Activated CD4-positive, alpha-beta T cell treated with anti-CD3 and anti-CD28 coated beads for 36 hours (primary cell): ENCODE results near the gene POF1B. TPM values are rescaled to one million over a fixed set of nuclear protein-coding genes. Genes with fewer than 3 reads are reported as not detected.

Experiments
- ATAC-seq: fragments of 200-7000 bp; cut with Tn5 transposase; one replicate; pipeline ENCODE4 v1.10.0; 2021; ENCODE audit warnings: mild to moderate bottlenecking, moderate library complexity
- CTCF ChIA-PET: fragments of 350-600 bp; sonication (Branson Sonifier 250); formaldehyde crosslinking; loops from one replicate; lab custom pipeline; 2021; ENCODE audit warnings: antibody characterized with exemption; lab: Charles Lee
- POLR2A ChIA-PET: fragments of 350-600 bp; sonication (Branson Sonifier 250); formaldehyde crosslinking; loops from one replicate; lab custom pipeline; 2021; ENCODE audit warnings: antibody characterized with exemption, inconsistent platforms; lab: Charles Lee
- DNase-seq: peaks from one replicate; pipeline ENCODE4 v3.0.0-alpha.2; 2020
- H3K27ac Mint-ChIP-seq: one replicate; pipeline ENCODE4 v1.8.0; 2021; ENCODE audit warnings: mixed read lengths
- H3K27me3 Mint-ChIP-seq: one replicate; pipeline ENCODE4 v1.8.0; 2021; ENCODE audit warnings: mixed read lengths
- H3K36me3 Mint-ChIP-seq: one replicate; pipeline ENCODE4 v1.8.0; 2021; ENCODE audit warnings: low read depth, mixed read lengths
- H3K4me1 Mint-ChIP-seq: one replicate; pipeline ENCODE4 v1.8.0; 2021; ENCODE audit warnings: mixed read lengths
- H3K4me3 Mint-ChIP-seq: one replicate; pipeline ENCODE4 v1.8.0; 2021; ENCODE audit warnings: mild to moderate bottlenecking, moderate library complexity, mixed read lengths
- H3K9me3 Mint-ChIP-seq: one replicate; pipeline ENCODE4 v1.8.0; 2021; ENCODE audit warnings: low read depth, mixed read lengths
- intact Hi-C, 2 experiments: fragments of 100-400 bp; cut with DNase I in 1 of 2; cut with micrococcal nuclease in 1 of 2; formaldehyde crosslinking; loops; one replicate each; pipeline versions ENCODE4 v1.14.2 to v1.15.1; 2022 to 2024; cut with DNase I, micrococcal nuclease
- total RNA-seq, 2 experiments: library from RNA; stranded (reverse); gene quantifications; one replicate each; pipeline ENCODE4 v1.2.3, GENCODE V29; 2021

POF1B gene, protein sequence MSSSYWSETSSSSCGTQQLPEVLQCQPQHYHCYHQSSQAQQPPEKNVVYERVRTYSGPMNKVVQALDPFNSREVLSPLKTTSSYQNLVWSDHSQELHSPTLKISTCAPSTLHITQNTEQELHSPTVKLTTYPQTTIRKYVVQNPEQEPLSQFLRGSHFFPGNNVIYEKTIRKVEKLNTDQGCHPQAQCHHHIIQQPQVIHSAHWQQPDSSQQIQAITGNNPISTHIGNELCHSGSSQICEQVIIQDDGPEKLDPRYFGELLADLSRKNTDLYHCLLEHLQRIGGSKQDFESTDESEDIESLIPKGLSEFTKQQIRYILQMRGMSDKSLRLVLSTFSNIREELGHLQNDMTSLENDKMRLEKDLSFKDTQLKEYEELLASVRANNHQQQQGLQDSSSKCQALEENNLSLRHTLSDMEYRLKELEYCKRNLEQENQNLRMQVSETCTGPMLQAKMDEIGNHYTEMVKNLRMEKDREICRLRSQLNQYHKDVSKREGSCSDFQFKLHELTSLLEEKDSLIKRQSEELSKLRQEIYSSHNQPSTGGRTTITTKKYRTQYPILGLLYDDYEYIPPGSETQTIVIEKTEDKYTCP
- under 1 TPM in 1 of 2 experiments, not detected in 1; 0.05 TPM for total RNA-seq

DNA sequence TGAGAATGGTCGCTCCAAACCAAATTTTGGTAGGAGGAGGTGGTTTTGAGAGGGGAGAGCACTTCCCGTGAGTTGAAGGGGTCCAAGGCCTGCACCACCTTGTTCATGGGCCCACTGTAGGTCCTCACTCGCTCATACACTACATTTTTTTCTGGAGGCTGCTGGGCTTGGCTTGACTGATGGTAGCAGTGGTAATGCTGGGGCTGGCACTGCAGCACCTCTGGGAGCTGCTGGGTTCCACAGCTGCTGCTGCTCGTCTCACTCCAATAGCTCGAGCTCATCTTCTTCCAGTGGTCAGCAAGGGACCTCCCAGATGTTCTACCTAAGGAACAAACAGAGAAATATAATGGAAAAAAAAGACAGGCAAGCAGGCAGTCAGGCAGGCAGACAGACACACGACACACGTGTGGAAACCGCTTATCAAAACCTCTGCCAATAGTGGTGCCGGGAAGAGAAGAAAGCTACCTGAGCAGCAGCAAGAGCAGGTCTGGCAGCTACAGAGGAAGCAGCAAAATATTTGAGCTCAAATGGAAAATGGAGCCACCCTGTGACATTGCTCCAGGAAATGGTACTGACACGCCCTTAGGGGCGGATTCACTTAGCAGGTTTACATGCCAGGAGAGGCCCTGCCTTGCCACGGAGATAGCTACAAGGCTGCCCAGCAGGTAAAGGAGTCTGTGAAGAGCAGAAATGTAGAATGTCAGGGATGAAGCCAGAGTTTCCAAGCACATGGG is at the start of gene POF1B:
Gene POF1B, minus strand, starts transcription at position 492 of the 734 bp plus-strand sequence. Its CDS starts 211 bp downstream, at position 281.
- no peaks in the 10 kb centered on the region for H3K9me3 Mint-ChIP-seq
- ChIA-PET POLR2A (no interaction called here), CTCF (no interaction called here)
- intact Hi-C loops: no loop called here
- no peak for ATAC-seq
- H3K27me3 Mint-ChIP-seq: no peaks in the 10 kb centered on the region
- no peak for DNase-seq
- H3K27ac Mint-ChIP-seq: no peak within 1 kb of the TSS
- no peaks in the 10 kb centered on the region for H3K4me1 Mint-ChIP-seq
- H3K36me3 Mint-ChIP-seq: no peaks in the 10 kb centered on the region
- no peak within 1 kb of the TSS for H3K4me3 Mint-ChIP-seq

DNA sequence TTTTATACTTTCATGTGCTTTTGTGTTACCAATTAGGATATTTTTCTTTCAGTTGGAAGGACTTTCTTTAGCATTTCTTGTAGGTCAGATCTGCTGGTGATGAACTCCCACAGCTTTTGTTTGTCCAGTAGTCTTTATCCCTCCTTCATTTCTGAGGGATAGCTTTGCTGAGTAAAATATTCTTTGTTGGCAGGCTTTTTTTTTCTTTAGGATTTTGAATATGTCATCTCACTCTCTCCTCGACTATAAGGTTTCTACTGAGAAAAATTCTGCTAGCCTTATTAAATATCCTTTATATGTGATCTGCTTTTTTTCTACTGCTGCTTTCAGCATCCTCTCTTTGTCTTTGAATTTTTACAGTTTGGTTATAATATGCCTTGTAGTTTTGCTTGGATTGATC is 49.6 kb upstream of the POF1B start:
- H3K27ac Mint-ChIP-seq: no peak overlapping the region

DNA sequence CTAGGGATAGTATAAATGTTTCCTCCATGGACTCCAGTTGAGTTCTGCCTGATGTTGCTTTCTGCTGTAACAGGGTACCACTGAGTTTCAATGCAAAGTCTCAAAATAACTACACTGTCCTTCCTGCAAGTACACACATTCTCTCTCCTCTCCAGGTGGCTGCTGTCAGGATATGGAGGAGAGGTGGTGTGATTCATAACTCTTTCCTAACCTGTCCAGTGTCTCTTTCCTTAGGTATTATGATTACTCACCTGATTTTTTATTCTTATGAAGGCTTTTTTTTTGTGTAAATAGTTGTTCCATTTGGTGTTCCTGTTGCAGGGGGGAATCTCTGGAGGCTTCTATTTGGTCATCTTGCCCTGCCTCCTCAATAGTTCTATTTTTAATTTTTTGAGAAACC is 39.8 kb upstream of the POF1B start:
- no peak overlapping the region for H3K27ac Mint-ChIP-seq
- intact Hi-C loops: no loop called here
- no peaks in the 10 kb centered on the region for H3K27me3 Mint-ChIP-seq
- POLR2A ChIA-PET: no interaction called here
- CTCF ChIA-PET: no interaction called here
- no peak overlapping the region for H3K4me3 Mint-ChIP-seq
- DNase-seq (no peak), ATAC-seq (no peak)
- no peaks in the 10 kb centered on the region for H3K36me3 Mint-ChIP-seq
- H3K4me1 Mint-ChIP-seq: no peaks in the 10 kb centered on the region
- no peaks in the 10 kb centered on the region for H3K9me3 Mint-ChIP-seq

More for the DNA sequence above, 49.6 kb upstream of the POF1B start:
- Mint-ChIP-seq H3K4me1 (no peaks in the 10 kb centered on the region), H3K36me3 (no peaks in the 10 kb centered on the region), H3K9me3 (peaks cover 3% of the 10 kb centered on the region), H3K4me3 (no peak overlapping the region), H3K27me3 (no peaks in the 10 kb centered on the region)
- DNase-seq (no peak), ATAC-seq (no peak)
- ChIA-PET POLR2A (no interaction called here), CTCF (interaction anchor here (0.7 kb wide), 1 partner anchor 120 kb away, joined by 3 read pairs; no protein-coding TSS in a partner anchor)
- intact Hi-C loops: no loop called here

DNA sequence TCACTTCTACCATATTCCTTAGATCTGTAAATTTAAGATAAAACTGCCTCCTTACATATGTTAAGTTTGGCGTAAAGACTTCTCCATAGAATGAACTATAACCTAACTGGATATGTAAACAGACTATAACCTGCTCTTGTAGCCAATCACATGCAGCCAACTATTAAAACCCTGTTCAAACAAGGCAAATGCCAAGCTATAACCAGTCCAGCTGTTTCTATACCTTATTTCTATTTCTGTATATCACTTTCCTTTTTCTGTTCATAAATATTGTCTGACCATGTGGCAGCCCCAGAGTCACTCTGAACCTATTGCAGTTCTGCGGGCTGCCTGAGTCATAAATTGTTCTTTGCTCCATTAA is 12.4 kb upstream of the POF1B start:
- DNase-seq (no peak), ATAC-seq (no peak)
- Mint-ChIP-seq H3K27me3 (no peaks in the 10 kb centered on the region), H3K27ac (no peak overlapping the region), H3K4me3 (no peak overlapping the region), H3K36me3 (no peaks in the 10 kb centered on the region), H3K9me3 (peaks cover 3% of the 10 kb centered on the region), H3K4me1 (no peaks in the 10 kb centered on the region)
- intact Hi-C loops: no loop called here
- ChIA-PET POLR2A (no interaction called here), CTCF (interaction anchor here (0.5 kb wide), 1 partner anchor 130 kb away, joined by 3 read pairs; no protein-coding TSS in a partner anchor)

DNA sequence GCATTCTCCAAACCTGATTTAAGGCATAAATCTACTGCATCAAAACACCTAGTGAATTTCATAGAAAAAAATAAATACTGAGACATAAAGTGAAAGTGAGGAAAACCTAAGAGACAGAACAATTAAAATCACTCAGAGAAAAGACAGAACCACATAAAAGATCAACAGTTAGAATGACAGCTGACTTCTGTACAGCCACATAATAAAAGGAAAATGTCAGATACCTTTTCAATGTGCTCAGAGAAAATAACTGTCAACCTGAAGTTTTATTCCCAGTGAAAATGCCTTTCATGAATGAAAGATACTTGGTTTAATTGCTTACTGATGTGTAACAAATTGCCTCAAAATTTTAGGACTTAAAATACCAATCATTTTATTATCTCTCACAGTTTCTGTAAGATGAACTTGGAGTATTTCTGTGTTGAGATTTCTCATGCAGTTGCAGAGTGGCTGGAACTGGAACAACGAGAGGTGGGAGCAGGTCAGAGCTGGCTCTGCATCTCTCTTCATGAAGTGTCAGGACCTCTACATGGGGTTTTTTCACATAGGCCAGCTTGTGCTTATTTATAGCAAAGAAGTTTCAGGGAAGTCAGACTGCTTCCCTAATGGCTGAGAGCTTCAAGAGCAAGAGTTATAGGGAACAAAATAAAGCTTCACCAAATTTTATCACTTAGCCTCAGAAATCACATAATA is 11.9 kb upstream of the POF1B start:
- Mint-ChIP-seq H3K4me3 (no peak overlapping the region), H3K4me1 (no peaks in the 10 kb centered on the region), H3K36me3 (no peaks in the 10 kb centered on the region), H3K27me3 (no peaks in the 10 kb centered on the region), H3K27ac (no peak overlapping the region), H3K9me3 (peaks cover 3% of the 10 kb centered on the region)
- intact Hi-C loops: no loop called here
- DNase-seq: no peak
- ATAC-seq: no peak
- ChIA-PET POLR2A (no interaction called here), CTCF (interaction anchor here (0.5 kb wide), 1 partner anchor 130 kb away, joined by 3 read pairs; no protein-coding TSS in a partner anchor)

DNA sequence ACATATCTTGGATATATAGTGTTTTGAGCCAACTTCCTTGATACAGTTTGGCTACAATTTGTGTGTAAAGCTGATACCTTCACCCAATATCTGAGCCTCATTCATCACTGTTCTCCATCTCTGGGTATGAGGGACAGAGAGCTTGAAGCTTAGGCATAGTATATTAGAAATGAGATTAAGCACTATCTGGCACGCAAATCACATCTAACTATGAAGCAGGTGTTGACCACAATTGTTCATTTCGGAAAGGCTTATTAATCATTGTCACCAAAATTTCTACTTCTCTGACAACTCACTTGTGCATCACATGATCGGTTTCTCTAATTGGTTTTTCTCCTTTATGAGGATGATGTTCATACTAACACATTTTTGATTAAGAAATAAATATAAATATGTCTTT is 2.1 kb upstream of the POF1B start:
- DNase-seq (no peak), ATAC-seq (no peak)
- Mint-ChIP-seq H3K4me3 (no peak overlapping the region), H3K9me3 (no peaks in the 10 kb centered on the region), H3K27ac (no peak overlapping the region), H3K4me1 (no peaks in the 10 kb centered on the region), H3K27me3 (no peaks in the 10 kb centered on the region), H3K36me3 (no peaks in the 10 kb centered on the region)
- intact Hi-C loops: no loop called here
- ChIA-PET CTCF (no interaction called here), POLR2A (no interaction called here)

DNA sequence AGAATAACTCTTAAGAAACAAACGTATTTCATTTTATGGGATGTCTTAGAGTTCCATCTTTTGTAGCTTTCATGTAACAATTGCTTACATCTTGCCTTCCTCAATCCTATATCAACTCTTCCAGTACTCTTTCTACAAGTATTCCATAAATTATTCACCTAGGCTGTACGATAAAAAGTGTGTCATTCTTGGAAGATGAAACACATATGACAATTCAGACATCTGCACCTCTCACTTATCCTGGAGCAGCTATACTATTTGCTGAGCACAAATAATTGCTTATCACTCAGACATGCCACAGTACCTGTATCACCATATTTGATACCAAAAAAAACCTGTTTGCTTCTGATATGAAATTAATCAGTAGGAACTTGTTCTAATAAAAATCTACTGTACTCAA is 1.0 kb downstream of the POF1B start:
- ChIA-PET POLR2A (no interaction called here), CTCF (no interaction called here)
- Mint-ChIP-seq H3K27ac (no peak overlapping the region), H3K27me3 (no peaks in the 10 kb centered on the region), H3K4me3 (no peak overlapping the region), H3K4me1 (no peaks in the 10 kb centered on the region), H3K36me3 (no peaks in the 10 kb centered on the region), H3K9me3 (no peaks in the 10 kb centered on the region)
- intact Hi-C loops: no loop called here
- ATAC-seq (no peak), DNase-seq (no peak)

DNA sequence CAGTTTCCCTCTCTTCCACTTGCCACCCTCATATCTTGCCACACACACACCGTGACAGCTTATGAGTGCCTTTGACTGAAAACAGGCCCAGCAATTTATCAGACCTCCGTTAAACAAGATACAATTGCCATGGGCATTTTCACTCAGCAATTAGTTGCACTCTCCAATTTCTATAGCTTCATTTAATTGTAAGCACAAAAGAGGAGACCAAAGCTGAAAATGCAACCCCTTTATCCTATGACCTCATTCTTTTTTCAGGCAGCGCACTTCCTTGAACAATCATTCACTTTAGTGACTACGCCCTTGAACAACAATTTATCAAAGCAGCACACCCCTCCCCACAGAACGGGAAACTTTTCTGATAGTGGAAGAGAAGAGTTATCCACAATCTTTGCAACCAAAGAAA is 4.1 kb downstream of the POF1B start:
- Mint-ChIP-seq H3K9me3 (no peaks in the 10 kb centered on the region), H3K27me3 (no peaks in the 10 kb centered on the region), H3K4me3 (no peak overlapping the region), H3K4me1 (no peaks in the 10 kb centered on the region), H3K27ac (no peak overlapping the region), H3K36me3 (no peaks in the 10 kb centered on the region)
- CTCF ChIA-PET: no interaction called here
- DNase-seq (no peak), ATAC-seq (no peak)
- intact Hi-C loops: no loop called here
- POLR2A ChIA-PET: no interaction called here

DNA sequence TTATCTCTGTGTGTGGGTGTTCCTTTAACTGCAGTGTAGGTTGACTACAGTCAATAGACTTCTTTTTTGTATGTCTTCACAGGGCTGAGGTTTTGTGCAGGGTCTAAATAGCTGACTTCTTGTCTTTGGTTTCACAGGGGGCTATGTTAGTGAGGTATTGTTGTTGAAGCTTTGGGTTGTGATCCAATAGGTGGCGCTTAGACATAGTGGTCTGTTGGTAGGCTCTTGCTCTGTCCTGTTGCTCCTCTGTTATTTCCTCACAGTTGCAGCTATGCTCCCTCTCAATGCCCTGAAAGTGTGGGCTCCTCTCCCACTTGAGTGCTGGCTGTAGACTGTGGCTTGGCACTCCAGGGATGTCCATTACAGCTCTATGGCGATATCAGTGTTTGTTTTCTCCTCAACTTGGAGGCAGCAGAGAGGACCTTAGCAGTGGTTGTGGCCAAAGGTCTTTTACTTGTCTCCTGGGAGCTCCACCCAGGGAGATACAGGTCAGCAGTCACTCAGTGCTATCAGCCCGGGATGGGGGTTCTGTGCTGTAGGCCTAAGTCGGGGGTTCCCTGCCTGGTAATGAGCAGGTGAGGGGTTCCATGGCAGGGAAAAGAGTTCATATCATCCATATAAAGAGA is 14.0 kb downstream of the POF1B start:
- ChIA-PET POLR2A (no interaction called here), CTCF (no interaction called here)
- no peak for DNase-seq
- no peak for ATAC-seq
- intact Hi-C loops: no loop called here
- no peaks in the 10 kb centered on the region for H3K9me3 Mint-ChIP-seq
- H3K27me3 Mint-ChIP-seq: no peaks in the 10 kb centered on the region
- H3K36me3 Mint-ChIP-seq: no peaks in the 10 kb centered on the region
- no peaks in the 10 kb centered on the region for H3K4me1 Mint-ChIP-seq
- no peak overlapping the region for H3K27ac Mint-ChIP-seq
- H3K4me3 Mint-ChIP-seq: no peak overlapping the region

DNA sequence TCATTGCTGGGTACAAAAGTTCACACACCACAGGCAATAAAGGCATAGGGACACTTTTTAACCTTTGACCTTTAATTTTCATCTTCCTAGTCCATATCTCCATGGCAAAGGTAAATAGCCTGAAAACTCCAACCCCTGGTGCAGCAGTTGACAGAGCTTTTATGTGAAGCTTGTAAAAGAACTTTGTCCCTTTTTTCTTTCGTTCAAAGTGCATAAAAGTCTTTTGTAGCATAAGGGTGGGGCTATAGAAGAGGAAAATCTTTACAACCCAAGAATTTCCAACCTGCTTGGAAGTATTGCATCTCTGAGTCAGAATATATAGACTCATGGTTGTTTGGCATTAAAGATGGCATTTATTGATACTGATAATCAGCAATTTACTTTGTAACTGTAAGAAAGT is 20.4 kb downstream of the POF1B start:
- ATAC-seq: no peak
- CTCF ChIA-PET: interaction anchor here (1.1 kb wide), 1 partner anchor 246 kb away, joined by 3 read pairs; no protein-coding TSS in a partner anchor

DNA sequence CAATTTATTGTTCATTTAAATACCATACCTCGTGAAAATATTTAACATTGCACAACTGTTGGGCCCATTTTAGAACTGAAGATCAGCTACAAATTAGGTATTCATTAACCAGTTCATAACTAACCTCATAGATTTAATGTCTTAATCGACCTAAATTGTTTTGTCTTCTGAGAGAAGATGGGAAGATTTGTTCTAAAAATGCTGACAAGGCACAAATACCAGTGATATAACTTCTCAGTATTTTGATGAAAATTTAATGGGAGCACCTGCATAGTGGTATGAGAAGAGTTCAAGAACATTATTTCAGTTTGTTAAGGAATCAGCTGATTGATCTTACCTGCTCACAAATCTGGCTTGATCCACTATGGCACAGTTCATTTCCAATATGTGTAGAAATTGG is 33.9 kb downstream of the POF1B start:
- POLR2A ChIA-PET: no interaction called here
- no peaks in the 10 kb centered on the region for H3K27me3 Mint-ChIP-seq
- intact Hi-C loops: no loop called here

More for the DNA sequence above, 20.4 kb downstream of the POF1B start:
- no peak for DNase-seq
- Mint-ChIP-seq H3K27me3 (no peaks in the 10 kb centered on the region), H3K4me3 (no peak overlapping the region), H3K4me1 (no peaks in the 10 kb centered on the region), H3K36me3 (no peaks in the 10 kb centered on the region), H3K27ac (no peak overlapping the region), H3K9me3 (peaks cover 2% of the 10 kb centered on the region)
- POLR2A ChIA-PET: no interaction called here
- intact Hi-C loops: no loop called here

More for the DNA sequence above, 33.9 kb downstream of the POF1B start:
- ATAC-seq (no peak), DNase-seq (no peak)
- Mint-ChIP-seq H3K9me3 (no peaks in the 10 kb centered on the region), H3K4me1 (no peaks in the 10 kb centered on the region), H3K4me3 (no peak overlapping the region), H3K27ac (no peak overlapping the region), H3K36me3 (no peaks in the 10 kb centered on the region)
- CTCF ChIA-PET: no interaction called here
